Measurements from ENCODE around the gene BLACAT1.
"Not testable (repeated sequence)": the region's sequence is repeated elsewhere in the genome, so short reads cannot be mapped to it uniquely, and the experiment has no call there.

GRCh38 chr1:205482587-205482986, 26.7 kb upstream of the BLACAT1 start:
- TF ChIP-seq, protein P1, sequence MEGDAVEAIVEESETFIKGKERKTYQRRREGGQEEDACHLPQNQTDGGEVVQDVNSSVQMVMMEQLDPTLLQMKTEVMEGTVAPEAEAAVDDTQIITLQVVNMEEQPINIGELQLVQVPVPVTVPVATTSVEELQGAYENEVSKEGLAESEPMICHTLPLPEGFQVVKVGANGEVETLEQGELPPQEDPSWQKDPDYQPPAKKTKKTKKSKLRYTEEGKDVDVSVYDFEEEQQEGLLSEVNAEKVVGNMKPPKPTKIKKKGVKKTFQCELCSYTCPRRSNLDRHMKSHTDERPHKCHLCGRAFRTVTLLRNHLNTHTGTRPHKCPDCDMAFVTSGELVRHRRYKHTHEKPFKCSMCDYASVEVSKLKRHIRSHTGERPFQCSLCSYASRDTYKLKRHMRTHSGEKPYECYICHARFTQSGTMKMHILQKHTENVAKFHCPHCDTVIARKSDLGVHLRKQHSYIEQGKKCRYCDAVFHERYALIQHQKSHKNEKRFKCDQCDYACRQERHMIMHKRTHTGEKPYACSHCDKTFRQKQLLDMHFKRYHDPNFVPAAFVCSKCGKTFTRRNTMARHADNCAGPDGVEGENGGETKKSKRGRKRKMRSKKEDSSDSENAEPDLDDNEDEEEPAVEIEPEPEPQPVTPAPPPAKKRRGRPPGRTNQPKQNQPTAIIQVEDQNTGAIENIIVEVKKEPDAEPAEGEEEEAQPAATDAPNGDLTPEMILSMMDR (IDR thresholded peaks at IDR 0.05): not testable (repeated sequence)
- not testable (repeated sequence) for TF ChIP-seq ZFX (IDR thresholded peaks at IDR 0.05; ENCODE audit: borderline replicate concordance)

Data from 22Rv1 (cell line).